GM21576 (cell line): Measurements from ENCODE around the gene PLEKHG3.

Experiments
- ATAC-seq: cut with Tn5 transposase; IDR thresholded peaks from one replicate; pipeline ENCODE4 v1.9.1; 2021; ENCODE audit warnings: mild to moderate bottlenecking, moderate library complexity; ENCODE audit not compliant: unreplicated experiment

The PLEKHG3 gene

DNA sequence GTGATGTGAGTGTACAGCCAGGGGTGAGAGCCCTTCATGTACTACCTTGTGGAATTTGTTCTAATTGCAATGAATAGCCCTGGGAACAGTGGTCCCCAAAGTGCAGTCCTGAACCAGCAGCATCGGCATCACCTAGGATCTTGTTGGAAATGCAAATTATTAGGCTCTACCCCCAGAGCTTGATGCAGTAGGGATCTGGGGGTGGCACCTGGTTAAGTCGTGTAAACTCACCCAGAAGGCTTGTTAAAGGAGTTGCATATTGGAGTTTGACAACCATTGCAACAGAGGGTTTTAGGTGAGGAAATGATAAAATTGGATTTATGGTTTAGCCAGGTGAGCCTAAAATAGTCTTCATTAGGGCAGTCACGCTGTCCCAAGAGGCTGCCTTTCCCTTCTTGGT, 73.2 kb downstream of the PLEKHG3 start:
- no peak for ATAC-seq

DNA sequence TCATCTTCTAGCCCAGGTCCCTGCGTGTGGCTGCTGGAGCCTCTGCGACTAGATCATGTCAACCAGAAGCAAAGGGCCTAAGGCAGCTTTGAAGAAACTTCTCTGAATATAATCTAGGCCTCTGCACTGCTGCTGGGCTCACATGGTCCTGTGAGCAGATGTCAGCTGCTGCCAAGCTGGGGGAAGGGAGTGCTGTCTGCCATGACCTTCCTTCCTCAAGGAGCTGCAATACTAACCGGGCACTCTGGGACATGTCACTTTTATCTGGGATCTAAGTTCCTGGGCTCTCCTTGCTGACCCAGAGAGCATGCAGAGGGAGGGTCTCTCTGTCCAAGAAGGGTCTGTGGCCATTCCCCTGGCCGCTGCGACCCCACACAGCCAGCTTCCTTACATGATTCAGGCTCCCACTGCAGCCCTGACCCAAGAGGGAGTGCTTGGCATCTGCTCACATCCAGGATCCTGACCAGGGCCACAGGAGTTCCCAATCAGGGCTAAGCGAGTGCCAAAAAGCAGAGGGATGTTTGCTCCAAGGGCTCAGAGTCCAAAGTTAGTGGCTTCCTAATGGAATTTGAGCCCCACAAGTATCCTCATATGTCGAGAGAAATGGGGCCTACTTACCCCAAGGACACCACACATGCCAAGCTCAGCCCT, 74.0 kb downstream of the PLEKHG3 start:
- no peak for ATAC-seq

DNA sequence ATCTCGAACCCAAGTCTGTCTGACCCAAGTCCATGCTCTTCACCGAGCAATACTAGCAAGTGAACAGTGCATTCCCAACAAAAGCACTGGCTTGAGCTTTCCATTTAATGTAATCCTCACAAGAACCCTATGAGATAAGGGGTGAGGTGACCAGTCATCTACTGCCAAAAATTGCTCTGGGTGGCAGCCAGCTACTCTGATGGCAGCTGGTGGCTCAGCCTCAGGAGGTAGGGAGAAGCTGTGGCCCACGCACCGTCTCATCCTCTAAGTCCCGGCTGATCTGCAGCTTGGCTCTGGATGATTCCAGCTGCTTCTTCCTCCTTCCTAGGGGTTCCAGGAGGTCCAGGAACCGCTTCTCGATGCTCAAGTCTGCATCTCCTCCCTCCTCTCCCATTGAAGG, 75.2 kb downstream of the PLEKHG3 start:
- no peak for ATAC-seq

DNA sequence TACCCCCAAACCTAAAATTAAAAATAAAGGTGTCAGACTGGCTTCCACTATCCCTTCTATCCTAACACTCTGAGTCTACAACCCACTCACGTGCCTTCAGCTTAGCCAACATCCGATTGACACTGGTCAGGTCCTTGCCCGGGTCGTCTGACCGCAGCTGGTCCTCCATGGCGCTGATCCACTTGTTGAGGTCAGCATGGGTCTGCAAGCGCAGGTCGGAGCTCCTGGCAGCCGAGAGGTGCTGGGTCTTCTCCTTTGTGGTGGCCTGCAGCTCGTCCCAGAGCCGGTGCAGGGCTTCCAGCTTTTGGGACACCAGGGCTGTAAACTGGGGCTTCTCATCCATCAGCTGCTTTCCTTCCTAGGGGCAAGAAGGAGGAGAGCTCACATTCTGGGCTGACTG, 78.0 kb downstream of the PLEKHG3 start:
- ATAC-seq: no peak

DNA sequence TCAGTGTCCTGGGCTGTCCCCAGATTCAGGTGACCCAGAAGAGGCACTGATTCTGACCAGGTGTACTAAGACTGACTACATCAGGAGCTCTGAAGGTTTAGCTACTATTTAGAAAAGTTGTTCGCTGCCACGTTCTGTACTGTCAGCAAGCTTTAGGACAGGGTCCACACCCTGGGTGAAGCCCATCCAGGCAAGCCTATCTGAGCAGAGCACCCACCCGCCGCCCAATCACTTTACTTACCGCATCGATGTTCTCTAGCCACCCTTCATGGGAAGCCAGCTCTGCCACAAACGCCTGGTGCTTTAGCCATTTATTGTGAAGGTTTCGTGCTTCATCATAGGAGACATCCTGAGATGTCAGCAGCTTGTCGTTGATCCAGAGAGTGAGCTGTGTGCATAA, 79.8 kb downstream of the PLEKHG3 start:
- ATAC-seq: no peak

DNA sequence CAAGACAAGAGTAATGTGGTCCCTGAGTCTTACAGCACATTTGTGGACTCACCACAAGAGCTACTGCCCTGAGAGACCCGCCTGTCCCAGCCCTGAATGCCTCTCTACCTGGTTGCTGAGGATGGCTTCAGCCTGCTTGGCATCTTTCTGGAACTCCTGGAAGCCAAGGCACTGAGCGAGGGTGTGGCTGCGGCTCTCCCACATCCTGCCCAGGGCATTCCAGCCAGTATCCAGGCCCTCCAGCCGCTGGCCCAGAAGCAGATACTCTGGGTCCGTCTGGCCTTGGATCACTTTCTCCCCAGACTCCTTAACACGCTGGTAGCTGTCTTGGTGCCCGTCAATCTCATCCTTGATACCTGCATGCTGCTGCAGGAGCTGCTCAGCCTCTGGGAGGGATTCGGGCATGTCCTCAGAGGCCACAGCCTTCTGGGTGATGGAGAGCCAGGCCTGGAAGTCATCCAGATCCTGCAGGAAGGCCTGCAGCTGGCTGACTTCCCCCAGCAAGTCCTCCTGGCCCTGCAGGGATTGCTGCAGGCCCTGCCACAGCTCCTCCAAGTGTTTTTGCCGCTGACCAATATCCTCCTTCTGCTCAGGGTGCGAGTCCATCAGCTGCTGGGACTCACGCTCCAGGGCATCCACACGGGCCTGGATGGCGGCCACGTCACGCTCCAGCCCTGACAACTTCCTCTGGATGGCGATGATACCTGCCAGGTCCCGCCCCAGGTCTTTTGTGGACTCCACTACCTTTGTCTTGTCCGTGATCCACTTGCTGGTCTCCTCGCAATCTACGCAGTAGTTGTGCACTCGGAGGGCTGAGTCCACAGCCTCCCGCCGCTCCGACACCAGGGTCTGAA, 82.3 kb downstream of the PLEKHG3 start:
- no peak for ATAC-seq

DNA sequence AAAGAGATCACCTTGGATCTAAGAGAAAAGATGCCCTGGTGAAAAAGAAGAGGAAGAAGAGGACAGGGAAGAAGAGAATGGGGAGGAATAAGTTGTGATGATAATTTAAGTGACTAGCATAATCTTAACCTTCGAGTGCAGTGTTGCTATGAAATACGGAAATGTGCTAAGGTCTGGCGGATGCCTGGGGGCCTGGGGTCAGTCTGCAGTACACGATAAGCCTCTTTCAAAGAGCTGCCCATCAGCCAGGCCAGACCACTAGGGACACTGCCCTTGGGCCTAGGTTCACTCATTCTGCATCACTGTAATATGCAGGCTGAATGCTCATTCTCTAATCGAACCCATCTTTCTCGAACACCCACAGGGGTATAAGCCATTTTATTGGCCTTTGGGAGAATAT, 83.4 kb downstream of the PLEKHG3 start:
- ATAC-seq: no peak

DNA sequence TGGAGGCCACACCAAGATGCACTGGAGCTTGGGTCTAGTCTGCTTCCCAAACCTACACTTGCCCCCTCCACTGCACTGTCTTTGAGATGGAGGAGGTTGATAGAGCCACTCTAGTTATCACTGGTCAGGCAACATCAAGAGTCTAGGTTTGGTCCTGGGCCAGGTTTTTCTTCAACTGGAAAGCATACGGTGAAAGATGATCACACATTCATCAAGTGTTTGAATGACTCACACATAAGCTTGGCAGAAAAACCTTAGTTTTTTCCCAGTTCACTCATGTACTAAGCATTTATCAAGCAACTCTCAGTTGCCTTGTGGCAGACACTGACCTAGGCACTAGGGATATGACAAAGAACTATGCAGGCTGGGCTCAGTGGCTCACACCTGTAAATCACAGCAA, 84.5 kb downstream of the PLEKHG3 start:
- no peak for ATAC-seq

DNA sequence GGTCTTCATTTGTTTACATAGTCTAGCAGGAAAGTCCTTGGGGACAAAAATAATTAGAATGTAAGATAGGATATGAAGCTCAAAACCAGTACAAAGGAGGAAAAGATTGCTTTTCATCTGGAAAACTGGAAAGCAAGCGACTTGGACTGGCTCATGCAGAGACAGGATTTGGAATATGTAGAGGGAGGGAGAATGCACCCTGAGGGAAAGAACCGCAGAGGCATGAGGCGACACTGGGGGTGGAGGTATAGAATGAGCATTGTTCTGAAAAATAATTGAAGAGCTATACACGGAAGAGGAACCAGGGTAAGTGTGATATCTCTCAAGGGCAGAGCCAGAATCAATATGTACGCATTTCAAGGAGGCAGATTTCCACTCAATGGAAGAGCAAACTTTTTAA, 85.5 kb downstream of the PLEKHG3 start:
- no peak for ATAC-seq

DNA sequence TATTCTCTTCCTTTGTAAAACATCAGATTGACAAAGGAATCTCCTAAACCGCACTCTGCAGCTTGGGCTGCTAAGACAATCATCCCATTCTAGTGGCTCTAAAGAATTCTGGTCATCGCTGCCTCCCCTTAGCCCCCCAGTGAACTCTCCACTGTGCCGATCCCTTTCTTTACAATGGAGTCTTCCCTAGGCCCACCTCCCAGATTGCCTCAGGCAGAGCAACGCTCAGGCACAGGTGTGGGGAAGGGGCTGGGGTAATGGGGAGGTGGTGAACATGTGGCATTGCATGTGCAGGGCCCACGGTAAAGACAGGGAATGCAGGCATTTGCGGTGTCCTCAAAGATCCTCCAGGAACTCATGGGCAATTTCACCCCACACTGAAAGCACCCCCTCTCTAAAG, 86.3 kb downstream of the PLEKHG3 start:
- no peak for ATAC-seq

DNA sequence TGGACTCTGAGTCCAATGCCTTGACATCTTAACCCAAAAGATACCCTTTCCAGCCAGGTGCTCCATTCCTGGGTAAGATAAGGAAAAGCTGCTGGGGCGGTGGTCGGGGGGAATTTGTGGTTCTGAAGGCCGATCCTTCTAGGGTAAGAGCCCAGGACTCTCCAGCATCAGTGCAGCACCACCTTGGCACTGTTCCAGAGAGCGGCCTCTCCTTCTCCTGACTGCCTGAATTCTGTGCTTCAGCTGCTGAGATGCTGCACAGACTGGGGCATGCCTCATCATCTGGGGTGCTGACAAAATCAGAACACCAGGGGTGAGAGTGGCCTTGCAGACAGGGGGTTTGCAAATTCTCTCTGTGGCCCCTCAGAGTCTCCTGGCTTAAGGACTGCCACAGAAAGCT, 88.0 kb downstream of the PLEKHG3 start:
- no peak for ATAC-seq

DNA sequence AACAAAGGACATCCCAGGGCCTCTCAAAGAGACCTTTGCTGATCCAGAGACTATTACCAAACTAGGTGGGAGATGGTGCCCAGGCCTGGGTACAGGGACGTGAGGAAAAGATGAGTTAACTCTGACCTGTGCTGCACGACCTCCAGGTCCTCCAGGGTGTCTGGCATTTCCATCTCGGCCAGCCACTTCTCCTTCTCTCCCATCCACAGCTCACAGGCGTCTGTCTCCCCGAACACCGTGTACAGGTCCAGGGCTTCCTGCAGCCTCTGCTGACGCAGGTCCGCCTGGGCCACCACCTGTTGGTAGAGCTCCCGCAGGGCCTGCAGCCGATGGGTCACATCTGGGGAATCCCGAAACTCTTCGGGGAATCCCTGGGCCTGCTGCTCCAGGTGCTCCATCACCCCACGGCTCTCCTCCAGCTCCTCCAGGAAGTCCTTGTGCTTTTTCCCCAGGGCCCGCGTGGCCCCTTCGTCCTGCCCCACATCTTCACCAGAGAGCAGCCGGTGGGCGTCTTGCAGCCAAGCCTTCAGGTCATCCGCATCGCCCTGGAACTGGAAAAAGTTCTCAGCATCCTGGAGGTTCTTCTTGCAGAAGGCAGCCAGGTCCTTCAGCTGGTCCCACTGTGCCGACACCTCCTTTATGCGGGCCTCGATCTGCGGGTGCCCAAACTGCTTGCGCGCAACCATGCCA, 88.8 kb downstream of the PLEKHG3 start:
- no peak for ATAC-seq

DNA sequence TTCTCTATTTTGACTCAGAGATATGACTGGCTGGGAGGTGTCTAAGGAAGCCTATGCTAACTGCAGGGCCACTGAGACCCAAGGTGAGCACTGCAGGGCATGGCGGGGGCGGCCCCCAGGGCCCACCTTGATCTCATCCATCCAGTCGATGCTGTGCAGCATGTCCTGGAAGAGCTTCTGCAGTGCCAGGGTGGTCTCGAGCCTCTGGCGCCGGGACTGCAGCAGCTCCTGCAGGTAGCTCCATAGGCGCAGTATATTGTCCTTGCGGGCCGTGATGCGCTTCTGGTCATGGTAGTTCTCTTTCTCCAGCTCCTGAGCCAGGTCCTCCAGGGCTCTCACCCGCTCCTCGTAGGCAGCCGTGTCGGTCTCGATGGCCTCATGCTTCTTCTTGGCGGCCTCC, 91.0 kb downstream of the PLEKHG3 start:
- ATAC-seq: no peak

DNA sequence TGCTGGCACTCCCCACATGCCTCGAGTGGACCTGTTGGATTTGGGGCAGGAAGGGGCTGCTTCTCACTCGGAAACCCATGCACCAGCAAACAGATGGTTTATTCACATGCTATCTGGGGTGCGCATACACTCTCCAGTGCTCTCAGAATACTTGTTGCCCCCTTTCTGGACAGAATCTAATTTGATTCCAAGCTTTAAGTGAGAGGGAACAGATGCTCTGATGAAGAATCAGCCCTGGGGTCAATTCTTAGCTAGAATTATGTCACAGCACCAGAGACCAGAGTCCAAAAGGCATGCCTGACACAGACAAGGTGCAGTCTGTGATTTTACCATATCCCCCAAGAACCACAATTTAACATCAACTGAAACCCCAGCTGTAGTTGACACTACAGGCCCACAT, 91.7 kb downstream of the PLEKHG3 start:
- no peak for ATAC-seq

DNA sequence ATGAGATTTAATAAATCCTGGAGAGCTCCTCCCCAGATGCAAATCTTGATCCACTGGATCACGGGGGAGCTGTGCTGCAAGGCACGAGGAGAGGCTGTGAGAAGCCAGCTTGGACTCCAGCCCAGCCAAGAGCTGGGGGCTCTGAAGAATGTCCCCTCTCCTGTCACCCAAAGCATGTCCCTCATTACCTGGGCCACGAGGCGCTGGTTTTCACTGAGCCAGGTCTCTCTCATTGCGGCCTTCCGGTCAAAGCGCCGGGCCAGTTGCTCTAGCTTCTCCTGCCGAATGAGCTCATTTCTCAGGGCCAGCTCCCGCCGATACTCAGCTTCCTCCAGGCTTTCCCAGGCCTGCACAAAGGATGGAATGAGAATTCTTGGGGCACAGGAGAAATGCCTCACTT, 92.1 kb downstream of the PLEKHG3 start:
- ATAC-seq: no peak

DNA sequence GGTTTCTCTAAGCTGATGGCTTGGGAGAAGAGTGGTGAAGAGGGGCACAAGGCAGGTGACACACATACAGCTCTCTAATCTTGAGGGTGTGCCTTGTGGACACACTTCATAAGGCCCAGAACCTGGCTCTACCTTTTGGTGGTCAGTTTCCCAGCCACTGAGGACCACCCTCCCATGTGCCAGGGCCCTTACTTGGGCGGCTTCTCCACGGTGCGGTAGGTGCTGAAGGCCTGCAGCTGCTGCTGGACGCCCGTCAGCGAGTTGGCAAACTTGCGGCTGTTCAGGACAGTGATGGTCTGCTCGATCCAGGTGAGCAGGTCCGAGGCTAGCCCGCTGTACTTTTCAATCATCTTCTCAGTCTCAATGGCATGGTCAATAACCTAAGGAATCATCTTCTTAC, 95.3 kb downstream of the PLEKHG3 start:
- no peak for ATAC-seq
